Activated CD8-positive, alpha-beta memory T cell treated with anti-CD3 and anti-CD28 coated beads, Interleukin-2, amount 10 ng/mL, durations not matched to agents 7 days and 5 days (primary cell): Measurements from ENCODE around the gene SKP1. TPM values are rescaled to one million over a fixed set of nuclear protein-coding genes. Genes with fewer than 3 reads are reported as not detected.

ENCODE experiments used
- ATAC-seq: fragments of 150-1000 bp; cut with Tn5 transposase; one replicate; pipeline ENCODE4 v1.10.0; 2021; ENCODE audit warnings: moderate library complexity
- CTCF ChIA-PET: fragments of 350-600 bp; sonication (Branson Sonifier 250); formaldehyde crosslinking; loops from one replicate; lab custom pipeline; 2021; ENCODE audit warnings: antibody characterized with exemption; lab: Charles Lee
- DNase-seq: peaks from one replicate; pipeline ENCODE4 v3.0.0-alpha.2; 2020
- H3K27ac Mint-ChIP-seq: one replicate; pipeline ENCODE4 v1.8.0; 2021; ENCODE audit warnings: mild to moderate bottlenecking, mixed read lengths
- H3K27me3 Mint-ChIP-seq: one replicate; pipeline ENCODE4 v1.8.0; 2021; ENCODE audit warnings: mixed read lengths
- H3K36me3 Mint-ChIP-seq: one replicate; pipeline ENCODE4 v1.8.0; 2021; ENCODE audit warnings: mild to moderate bottlenecking, mixed read lengths
- H3K4me1 Mint-ChIP-seq: one replicate; pipeline ENCODE4 v1.8.0; 2021; ENCODE audit warnings: mixed read lengths
- H3K4me3 Mint-ChIP-seq: one replicate; pipeline ENCODE4 v1.8.0; 2021; ENCODE audit warnings: mild to moderate bottlenecking, moderate library complexity, mixed read lengths
- H3K9me3 Mint-ChIP-seq: one replicate; pipeline ENCODE4 v1.8.0; 2022; ENCODE audit warnings: low read depth, mixed read lengths
- total RNA-seq, 2 experiments: library from RNA; stranded (reverse); gene quantifications; one replicate each; pipeline ENCODE4 v1.2.3, GENCODE V29; 2021

The SKP1 gene
- total RNA-seq, 2 experiments from 2014 or later: 172 to 189 TPM

DNA sequence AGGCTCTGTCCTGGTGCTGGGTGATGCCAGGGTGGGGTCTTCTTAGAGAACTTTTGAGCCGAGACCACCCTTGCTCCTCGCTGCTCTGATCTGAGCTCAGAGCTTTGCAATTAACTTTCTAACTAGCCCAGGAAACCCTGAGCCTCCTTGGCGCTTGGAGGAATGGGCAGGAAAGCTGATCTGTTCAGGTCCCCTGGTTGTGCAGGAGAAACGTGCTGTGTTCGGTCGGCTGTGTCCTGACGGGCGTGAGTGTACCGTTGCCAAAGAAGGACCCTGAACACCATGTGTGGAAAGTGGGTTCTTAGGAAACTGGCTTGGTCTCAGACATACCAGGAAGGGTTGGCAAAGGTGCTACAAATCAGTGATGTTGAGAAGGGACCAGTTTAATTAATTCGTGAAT, 60.5 kb downstream of the SKP1 start:
- H3K36me3 Mint-ChIP-seq: no peaks in the 10 kb centered on the region
- no peak for ATAC-seq
- no peak for DNase-seq
- H3K9me3 Mint-ChIP-seq: no peaks in the 10 kb centered on the region
- H3K4me3 Mint-ChIP-seq: peak overlapping the region; percentile 10
- H3K4me1 Mint-ChIP-seq: peaks cover 37% of the 10 kb centered on the region
- CTCF ChIA-PET: interaction anchor here (0.7 to 2.2 kb wide), 3 partner anchors 14 to 77 kb away, joined by 3 to 8 read pairs (median 3); no protein-coding TSS in a partner anchor
- H3K27ac Mint-ChIP-seq: no peak overlapping the region
- H3K27me3 Mint-ChIP-seq: peaks cover 82% of the 10 kb centered on the region

DNA sequence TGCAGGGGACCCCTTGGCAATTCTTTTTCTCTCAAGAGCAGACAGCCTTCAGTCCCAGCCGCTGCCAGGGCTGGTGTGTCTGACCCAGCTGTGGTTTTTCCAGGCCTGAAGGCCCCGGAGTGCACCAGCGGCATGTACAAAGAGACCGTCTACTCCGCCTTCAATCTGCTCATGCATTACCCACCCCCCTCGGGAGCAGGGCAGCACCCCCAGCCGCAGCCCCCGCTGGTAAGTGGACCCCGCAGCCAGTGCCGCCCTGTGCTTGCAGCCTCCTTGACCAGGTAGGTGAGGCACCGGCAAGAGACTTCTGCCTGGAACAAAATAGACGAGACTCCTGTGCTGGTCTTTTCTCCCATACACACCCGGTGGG, 61.0 kb downstream of the SKP1 start:
- Mint-ChIP-seq H3K4me3 (peak overlapping the region; percentile 10), H3K9me3 (no peaks in the 10 kb centered on the region), H3K27ac (no peak overlapping the region), H3K36me3 (no peaks in the 10 kb centered on the region), H3K27me3 (peaks cover 85% of the 10 kb centered on the region), H3K4me1 (peaks cover 38% of the 10 kb centered on the region)
- ATAC-seq: no peak
- CTCF ChIA-PET: interaction anchor here (2.2 kb wide), 1 partner anchor 76 kb away, joined by 8 read pairs; no protein-coding TSS in a partner anchor
- no peak for DNase-seq

DNA sequence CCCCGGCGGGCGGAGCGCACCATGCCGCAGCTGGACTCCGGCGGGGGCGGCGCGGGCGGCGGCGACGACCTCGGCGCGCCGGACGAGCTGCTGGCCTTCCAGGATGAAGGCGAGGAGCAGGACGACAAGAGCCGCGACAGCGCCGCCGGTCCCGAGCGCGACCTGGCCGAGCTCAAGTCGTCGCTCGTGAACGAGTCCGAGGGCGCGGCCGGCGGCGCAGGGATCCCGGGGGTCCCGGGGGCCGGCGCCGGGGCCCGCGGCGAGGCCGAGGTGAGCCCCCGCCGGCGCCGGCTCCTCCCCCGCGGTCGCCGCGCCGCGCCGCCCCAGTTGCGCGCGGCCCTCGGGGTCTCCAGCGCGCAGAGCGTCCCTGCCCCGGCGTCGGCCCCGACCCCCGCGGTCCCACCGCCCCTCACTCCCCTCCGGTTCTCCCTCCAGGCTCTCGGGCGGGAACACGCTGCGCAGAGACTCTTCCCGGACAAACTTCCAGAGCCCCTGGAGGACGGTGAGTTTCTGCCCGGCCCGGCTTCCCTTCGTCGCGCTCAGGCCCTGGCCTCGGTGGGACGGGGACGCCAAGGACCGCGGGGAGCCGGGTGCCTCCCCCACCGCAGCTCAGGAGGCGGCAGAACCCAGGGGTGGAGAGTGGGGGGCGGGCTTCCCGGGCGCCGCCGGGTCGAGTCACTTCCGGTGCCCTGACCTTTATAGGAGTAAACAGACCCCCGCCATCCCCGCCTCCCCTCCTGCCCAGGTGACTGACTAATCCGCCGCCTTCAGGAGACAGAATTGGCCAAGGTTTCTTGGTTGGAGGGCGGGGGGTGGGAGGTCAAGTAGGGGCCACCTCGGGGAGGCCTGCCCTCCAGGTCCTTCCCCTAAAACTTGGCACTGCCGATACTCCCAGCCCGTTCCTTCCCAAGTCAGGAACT, 61.6 kb downstream of the SKP1 start:
- ATAC-seq (peak; percentile 2), DNase-seq (peak; percentile 62)
- Mint-ChIP-seq H3K36me3 (no peaks in the 10 kb centered on the region), H3K9me3 (no peaks in the 10 kb centered on the region), H3K27ac (no peak overlapping the region), H3K4me1 (peaks cover 38% of the 10 kb centered on the region), H3K27me3 (peaks cover 85% of the 10 kb centered on the region), H3K4me3 (peak overlapping the region; percentile 32)
- CTCF ChIA-PET: interaction anchor here (1.0 to 6.2 kb wide), 3 partner anchors 26 to 75 kb away, joined by 3 to 27 read pairs (median 8); no protein-coding TSS in a partner anchor

DNA sequence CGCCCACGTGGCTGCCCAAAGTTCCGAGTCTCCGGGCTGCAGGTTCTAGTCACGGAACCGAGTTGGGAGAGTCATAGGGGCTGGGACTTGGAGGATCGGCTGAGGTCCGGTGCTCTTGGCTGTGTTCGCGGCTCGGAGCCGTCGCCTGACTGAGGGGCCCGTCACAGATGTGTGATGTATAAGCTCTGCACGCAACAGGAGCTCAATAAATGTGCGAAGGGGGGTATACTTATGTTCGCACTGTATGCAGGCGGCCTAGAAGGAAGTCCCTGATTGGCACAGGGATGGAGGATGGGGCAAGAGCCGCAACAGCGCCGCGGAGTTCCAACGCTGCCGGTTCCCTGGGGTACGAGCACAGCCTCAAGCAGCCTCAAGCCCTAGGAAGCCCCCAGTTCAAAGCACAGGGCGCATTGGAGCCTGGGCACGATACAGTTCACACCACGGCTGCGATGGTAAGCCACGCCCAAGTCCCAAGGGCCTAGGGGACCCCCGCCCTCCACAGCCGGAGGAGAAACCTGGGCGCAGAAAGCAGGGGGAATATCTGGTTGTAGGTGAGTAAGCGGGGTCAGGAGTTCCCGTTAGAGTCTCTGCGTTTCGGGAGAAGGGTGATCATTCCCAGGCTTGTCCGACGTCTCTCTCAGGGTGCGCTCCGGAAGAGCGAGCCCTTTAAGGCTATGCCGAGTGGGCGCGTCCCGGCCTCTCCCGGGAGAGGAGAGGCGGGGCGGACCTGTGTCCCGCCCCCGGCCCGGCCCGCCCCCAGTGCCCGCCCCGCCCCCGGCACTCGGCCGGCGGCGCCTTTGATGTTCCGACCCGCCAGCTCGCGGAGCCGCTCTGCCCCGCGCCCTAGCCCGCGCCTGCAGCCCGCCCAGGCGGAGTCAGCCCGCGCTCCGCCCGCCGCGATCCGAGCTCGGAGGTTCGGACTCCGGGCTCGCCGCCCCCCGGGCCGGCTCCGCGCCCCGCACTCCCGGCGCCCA, 62.6 kb downstream of the SKP1 start, which contains the start of gene TCF7:
TSS of gene TCF7 (plus strand) at position 780 of the 974 bp plus-strand sequence. CDS start 226 bp downstream, outside the sequence.
- Mint-ChIP-seq H3K4me3 (peak within 1 kb of the TSS; percentile 68), H3K9me3 (no peaks in the 10 kb centered on the region), H3K27ac (peak within 1 kb of the TSS; percentile 35), H3K36me3 (no peaks in the 10 kb centered on the region), H3K27me3 (peaks cover 84% of the 10 kb centered on the region), H3K4me1 (peaks cover 30% of the 10 kb centered on the region)
- ATAC-seq (peak; percentile 85), DNase-seq (peak; percentile 63)
- CTCF ChIA-PET: interaction anchor here (1.0 to 6.2 kb wide), 6 partner anchors 11 to 74 kb away, joined by 3 to 47 read pairs (median 16); no protein-coding TSS in a partner anchor

DNA sequence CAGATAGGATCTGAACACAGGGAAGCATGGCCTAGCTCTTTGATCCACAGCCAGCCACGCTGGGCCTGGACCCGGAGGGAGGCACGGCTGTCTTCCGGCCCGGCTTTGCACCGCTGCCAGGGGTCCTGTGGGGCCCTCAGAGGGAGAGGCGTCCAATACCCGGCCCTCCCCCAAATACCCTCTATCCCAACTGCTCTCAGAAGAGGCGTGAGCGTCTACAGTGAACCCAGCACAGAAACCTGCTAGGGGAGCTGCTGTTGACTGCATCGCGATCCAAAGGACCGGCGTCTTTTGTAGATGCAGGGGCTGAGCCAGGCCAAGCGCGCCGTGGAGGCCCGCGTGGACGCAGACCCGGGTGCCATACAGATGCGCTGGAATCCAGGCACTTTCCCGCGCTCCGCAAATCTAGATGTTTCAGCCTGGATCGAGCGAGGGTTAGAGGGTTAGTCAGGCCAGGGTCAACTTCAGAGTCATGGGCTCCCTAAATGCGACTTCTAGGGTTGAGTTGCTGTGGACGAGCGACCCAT, 63.3 kb downstream of the SKP1 start:
- CTCF ChIA-PET: interaction anchor here (0.6 to 6.2 kb wide), 5 partner anchors 12 to 73 kb away, joined by 3 to 47 read pairs (median 24); no protein-coding TSS in a partner anchor
- no peaks in the 10 kb centered on the region for H3K9me3 Mint-ChIP-seq
- peaks cover 85% of the 10 kb centered on the region for H3K27me3 Mint-ChIP-seq
- peak overlapping the region; percentile 68 for H3K4me3 Mint-ChIP-seq
- no peaks in the 10 kb centered on the region for H3K36me3 Mint-ChIP-seq
- DNase-seq (no peak), ATAC-seq (no peak)
- H3K27ac Mint-ChIP-seq: no peak overlapping the region
- H3K4me1 Mint-ChIP-seq: peaks cover 27% of the 10 kb centered on the region

DNA sequence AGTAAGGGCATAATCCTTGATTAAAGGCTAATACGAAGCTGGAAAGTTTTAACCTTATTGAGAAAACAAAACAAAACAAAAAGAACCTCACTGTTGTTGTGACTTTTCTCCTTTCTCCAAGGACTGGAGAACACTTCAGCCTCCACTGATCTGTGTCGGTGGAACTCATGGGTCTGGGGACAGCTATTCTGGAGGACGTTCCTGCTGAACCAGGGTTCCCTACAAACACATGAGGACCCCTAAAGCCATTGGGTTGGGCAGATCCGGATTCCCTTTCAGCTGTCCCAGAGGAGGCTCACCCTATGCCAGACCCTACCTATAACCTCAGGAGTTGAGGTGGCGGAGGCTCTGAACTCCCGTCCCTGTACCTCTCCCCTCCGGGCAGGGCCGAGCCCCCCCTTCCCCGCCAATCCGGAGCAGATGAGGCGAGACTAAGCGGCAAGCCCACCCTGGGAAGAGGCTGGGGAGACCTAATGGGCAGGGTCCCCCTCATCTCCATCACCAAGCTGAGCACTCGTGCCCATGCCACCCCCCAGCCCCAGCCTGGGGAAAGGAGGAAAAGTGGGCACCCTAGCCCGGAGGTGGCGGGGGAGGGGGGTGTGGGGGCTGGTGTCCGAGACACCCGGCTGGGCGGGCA, 63.9 kb downstream of the SKP1 start:
- H3K36me3 Mint-ChIP-seq: no peaks in the 10 kb centered on the region
- DNase-seq (no peak), ATAC-seq (no peak)
- peaks cover 83% of the 10 kb centered on the region for H3K27me3 Mint-ChIP-seq
- peaks cover 27% of the 10 kb centered on the region for H3K4me1 Mint-ChIP-seq
- CTCF ChIA-PET: interaction anchor here (0.6 to 6.2 kb wide), 6 partner anchors 11 to 73 kb away, joined by 3 to 47 read pairs (median 14); no protein-coding TSS in a partner anchor
- no peaks in the 10 kb centered on the region for H3K9me3 Mint-ChIP-seq
- H3K27ac Mint-ChIP-seq: no peak overlapping the region
- H3K4me3 Mint-ChIP-seq: no peak overlapping the region

DNA sequence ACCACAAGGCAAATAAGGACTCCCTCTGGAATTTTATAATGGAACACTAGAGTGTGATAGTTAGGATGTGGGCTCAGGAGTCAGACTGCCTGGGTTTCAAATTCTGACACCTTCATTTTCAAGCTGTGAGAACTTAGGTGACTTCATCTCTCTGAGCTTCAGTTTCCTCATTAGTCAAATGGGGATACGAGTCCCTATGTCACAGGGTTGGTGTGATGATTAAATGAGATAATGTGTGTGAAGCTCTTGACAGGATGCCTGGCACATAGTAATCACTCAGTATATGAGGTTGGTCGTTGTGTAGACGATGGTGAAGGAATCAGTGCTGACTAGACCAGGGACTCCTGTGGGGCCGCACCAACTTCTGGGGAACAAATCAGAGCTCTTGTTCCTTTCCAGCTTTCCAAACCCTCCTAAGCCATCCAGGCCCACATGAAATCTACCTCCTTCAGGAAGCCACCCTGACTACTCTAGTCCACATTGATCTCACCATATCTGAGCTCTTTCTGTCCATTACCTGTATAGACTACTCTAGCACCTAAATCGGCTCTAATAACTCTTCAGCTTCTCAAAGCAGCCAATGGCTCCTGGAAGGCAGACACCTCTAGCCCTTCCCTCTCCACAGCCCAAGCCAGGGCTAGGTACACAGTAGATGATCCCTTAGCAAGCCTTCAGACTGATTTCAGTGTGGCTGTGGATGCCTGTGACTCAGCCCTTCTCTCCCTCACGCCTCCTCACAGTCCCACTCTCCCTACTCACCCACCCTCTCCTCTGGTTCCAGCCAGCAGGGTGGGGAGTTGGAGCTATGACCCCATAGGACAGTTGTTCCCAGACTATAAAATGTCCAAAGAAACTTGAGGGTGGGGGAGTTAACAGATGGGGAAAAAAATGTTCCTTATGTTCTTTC, 64.8 kb downstream of the SKP1 start:
- Mint-ChIP-seq H3K4me1 (peaks cover 27% of the 10 kb centered on the region), H3K4me3 (no peak overlapping the region)

DNA sequence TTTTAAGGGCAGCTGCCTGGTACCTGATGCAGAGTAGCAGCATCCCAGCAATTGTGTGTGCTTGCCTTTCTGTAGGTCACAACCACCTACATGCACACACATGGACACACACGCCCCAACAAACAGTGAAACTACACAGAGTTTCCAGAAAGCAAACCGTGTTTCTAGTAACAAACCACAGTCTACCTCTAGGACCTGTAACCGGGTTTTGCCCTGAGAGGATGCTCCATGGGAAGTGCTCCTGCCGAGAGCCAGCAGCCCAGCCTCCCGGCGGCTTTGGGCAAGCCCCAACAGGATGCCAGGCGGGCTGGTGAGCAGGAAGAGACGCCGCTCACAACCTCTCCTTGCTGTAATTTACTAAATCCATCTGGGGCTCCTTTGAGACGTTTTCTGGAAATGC, 66.4 kb downstream of the SKP1 start:
- no peak for ATAC-seq

More for the DNA sequence above, 64.8 kb downstream of the SKP1 start:
- CTCF ChIA-PET: interaction anchor here (0.9 to 6.2 kb wide), 7 partner anchors 11 to 72 kb away, joined by 3 to 47 read pairs (median 5); no protein-coding TSS in a partner anchor
- DNase-seq: no peak
- H3K36me3 Mint-ChIP-seq: no peaks in the 10 kb centered on the region
- no peaks in the 10 kb centered on the region for H3K9me3 Mint-ChIP-seq
- peaks cover 84% of the 10 kb centered on the region for H3K27me3 Mint-ChIP-seq
- ATAC-seq: peak; percentile 55
- H3K27ac Mint-ChIP-seq: peak overlapping the region; percentile 3

DNA sequence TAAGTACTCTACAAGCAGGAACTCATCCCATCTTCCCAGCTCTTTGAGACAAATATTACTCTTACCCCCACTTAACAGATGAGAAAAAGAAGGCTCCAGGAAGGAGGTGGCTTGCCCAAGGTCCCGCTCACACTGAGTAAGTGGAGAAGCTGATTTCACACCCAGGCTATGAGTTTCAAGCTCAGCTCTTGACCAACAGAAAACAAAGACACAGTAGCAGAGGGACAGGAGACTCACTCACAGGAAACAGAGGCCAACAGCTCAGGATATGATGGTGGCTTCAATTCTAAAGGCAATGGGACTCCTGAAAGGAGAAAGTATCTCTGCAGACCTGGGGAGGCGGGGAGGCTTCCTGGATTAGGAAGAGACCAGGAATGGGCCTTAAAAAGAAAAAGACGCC, 69.0 kb downstream of the SKP1 start:
- CTCF ChIA-PET: interaction anchor here (1.0 to 1.5 kb wide), 3 partner anchors 31 to 119 kb away, joined by 3 to 4 read pairs (median 3); no protein-coding TSS in a partner anchor
- H3K4me1 Mint-ChIP-seq: peaks cover 43% of the 10 kb centered on the region
- DNase-seq: no peak
- H3K27me3 Mint-ChIP-seq: peaks cover 90% of the 10 kb centered on the region
- no peaks in the 10 kb centered on the region for H3K36me3 Mint-ChIP-seq
- no peaks in the 10 kb centered on the region for H3K9me3 Mint-ChIP-seq
- no peak for ATAC-seq
- H3K4me3 Mint-ChIP-seq: no peak overlapping the region
- H3K27ac Mint-ChIP-seq: no peak overlapping the region

More for the DNA sequence above, 66.4 kb downstream of the SKP1 start:
- Mint-ChIP-seq H3K9me3 (no peaks in the 10 kb centered on the region), H3K27ac (no peak overlapping the region), H3K36me3 (no peaks in the 10 kb centered on the region), H3K27me3 (peaks cover 83% of the 10 kb centered on the region), H3K4me3 (no peak overlapping the region), H3K4me1 (peaks cover 33% of the 10 kb centered on the region)
- CTCF ChIA-PET: interaction anchor here (1.2 to 6.2 kb wide), 4 partner anchors 9 to 70 kb away, joined by 3 to 47 read pairs (median 26); no protein-coding TSS in a partner anchor
- no peak for DNase-seq

DNA sequence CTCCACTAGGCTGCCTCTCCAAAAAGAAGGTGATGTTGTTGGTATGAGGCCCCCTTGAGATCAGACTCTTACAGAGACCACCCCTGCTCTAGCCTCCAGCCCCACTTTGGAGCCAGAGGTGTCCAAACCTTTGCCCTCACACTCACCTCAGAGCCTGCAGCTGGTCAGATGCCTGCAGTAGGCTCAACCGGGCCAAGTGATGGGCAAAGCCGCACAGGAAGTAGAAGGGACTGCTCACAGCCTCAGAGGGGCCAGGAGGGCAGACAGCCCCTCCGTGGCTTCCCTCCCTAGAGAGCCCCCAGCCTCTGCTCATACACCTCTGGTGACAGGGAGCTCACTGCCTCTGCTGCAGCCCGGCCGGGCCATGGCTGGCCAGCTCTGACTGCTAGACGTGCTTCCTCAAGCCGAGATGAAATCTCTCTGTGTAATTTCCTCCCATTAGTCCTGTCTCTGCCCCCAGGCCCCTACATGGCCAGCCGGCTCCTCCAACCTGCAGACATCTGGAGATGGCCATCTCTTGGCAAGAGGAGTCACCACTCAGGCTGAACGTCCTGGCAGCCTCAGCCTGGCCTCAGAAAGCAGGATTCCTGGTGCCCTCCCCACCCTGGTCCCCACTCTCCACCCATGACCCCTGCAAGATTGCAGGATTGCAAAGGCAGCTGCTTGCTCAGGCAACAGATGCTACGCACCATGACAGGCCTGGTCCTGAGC, 69.6 kb downstream of the SKP1 start:
- H3K4me3 Mint-ChIP-seq: no peak overlapping the region
- CTCF ChIA-PET: interaction anchor here (0.7 to 1.5 kb wide), 4 partner anchors 17 to 104 kb away, joined by 3 to 4 read pairs (median 3); no protein-coding TSS in a partner anchor
- peaks cover 86% of the 10 kb centered on the region for H3K27me3 Mint-ChIP-seq
- H3K27ac Mint-ChIP-seq: no peak overlapping the region
- DNase-seq (no peak), ATAC-seq (no peak)
- H3K9me3 Mint-ChIP-seq: no peaks in the 10 kb centered on the region
- peaks cover 39% of the 10 kb centered on the region for H3K4me1 Mint-ChIP-seq
- H3K36me3 Mint-ChIP-seq: no peaks in the 10 kb centered on the region
